Kasumi-1 (cell line): ENCODE data around the gene SUV39H1.
A peak's percentile ranks its signal among the peaks of the same experiment; 100 is the strongest.
"Not testable (repeated sequence)": the region's sequence is repeated elsewhere in the genome, so short reads cannot be mapped to it uniquely, and the experiment has no call there.

ENCODE experiments used
- DNase-seq, 2 experiments: peaks; one replicate each; lab custom pipeline; 2025; lab: John Stamatoyannopoulos, UW

SUV39H1 gene

DNA sequence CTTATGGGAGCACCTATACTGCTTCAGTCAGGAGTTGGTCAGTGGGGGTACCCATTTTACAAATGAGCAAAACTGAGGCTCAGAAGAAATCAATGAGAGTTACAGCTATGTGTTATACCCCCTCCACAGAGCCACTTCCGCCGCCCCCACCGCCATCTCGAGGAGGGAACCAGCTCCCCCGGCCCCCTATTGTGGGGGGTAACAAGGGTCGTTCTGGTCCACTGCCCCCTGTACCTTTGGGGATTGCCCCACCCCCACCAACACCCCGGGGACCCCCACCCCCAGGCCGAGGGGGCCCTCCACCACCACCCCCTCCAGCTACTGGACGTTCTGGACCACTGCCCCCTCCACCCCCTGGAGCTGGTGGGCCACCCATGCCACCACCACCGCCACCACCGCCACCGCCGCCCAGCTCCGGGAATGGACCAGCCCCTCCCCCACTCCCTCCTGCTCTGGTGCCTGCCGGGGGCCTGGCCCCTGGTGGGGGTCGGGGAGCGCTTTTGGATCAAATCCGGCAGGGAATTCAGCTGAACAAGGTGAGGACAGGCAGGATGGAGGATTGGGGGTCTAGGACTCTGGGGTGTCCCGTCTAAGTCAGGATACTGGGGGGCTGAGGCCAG lies 7.9 kb upstream of the SUV39H1 start:
- no peak for DNase-seq

DNA sequence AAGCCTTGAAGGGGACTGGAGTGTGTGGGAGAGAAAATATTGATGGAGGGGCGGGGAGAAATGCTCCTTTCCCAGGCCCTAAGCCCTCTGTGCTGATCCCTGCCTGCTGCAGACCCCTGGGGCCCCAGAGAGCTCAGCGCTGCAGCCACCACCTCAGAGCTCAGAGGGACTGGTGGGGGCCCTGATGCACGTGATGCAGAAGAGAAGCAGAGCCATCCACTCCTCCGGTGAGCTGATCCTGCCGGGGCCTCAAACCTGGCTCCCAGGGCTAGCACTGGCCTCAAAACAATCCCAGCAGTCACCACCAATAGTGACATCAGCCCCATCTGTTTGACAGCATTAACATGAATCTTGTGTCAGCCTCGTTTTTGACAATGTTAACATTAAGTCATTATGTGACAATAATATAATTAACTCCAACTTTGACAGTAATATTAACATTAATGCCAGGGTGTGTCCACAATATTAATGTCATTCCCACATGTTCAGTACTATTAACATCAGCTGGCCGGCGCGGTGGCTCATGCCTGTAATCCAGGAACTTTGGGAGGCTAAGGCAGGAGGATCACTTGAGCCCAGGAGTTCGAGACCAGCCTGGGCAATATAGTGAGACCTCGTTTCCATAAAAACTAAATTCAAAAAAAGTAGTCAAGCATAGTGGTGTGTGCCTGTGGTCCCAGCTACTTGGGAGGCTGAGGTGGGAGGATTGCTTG lies 7.2 kb upstream of the SUV39H1 start:
- no peak for DNase-seq

DNA sequence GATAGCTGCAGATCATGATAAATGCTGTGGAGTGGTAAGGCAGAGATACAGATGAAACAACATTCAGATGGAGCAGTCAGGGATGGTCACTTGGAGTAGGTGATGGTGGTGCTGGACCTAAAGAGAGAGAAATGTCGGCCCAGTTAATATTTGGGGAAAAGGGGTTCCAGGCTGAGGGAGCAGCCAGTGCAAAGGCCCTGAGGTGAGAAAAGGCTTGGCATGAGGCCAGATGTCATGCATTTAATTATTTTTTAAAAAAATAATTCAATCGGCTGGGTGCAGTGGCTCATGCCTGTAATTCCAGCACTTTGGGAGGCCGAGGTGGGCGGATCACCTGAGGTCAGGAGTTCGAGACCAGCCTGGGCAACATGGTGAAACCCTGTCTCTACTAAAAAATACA lies 4.8 kb upstream of the SUV39H1 start:
- not testable (repeated sequence) for DNase-seq

DNA sequence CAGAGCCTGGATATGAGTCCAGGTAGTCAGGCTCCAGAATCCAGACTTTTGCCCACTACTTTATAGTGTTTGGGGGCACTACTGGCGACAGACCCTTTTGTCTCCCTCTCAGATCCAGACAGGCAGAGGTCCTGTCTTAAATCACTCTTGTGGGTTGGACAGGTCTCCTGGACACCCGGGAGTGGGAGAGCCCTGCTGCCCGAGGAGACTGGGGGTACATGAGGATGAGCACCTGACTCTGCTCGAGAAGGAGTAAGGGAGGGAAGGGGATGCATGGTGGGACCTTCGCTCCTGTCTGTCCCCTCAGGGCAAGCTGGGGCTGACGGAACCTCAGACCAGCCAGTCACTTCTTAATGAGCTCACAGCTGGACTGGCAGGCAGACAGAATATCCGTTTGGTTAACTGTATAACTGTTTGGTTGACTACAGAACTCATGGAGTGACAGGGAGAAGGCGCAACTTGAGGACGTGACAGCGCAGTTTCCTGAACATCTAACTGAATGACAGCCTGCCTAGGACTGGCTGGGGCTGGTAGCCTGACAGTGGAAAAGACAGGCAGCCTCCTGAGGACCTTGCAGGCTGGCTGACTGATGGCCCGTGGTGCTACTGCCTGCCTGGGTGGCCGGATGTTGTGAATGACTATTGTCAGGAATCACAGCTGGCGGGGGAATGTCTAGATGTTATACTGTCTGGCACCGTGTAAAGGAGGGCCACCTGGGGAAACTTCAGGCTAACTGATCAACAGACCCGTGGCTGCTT lies 1.6 kb upstream of the SUV39H1 start:
- DNase-seq = no peak

DNA sequence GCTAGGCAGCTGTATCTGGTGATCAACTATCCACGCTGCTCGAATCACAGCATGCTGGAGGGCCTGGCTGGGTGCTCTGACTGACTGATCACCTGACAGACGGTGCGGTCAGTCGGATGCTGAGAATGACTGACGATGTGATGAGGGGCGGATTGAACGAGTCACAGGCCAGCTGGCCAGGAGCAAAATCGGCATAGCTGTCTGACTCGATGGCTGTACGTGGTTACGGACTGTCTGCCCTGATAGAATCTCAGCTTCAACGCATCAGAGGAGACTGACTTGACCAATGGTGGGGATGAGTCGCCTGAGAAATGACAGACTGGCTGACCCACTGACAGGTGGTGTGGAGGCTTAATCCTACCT lies 1.0 kb upstream of the SUV39H1 start:
- DNase-seq = no peak

DNA sequence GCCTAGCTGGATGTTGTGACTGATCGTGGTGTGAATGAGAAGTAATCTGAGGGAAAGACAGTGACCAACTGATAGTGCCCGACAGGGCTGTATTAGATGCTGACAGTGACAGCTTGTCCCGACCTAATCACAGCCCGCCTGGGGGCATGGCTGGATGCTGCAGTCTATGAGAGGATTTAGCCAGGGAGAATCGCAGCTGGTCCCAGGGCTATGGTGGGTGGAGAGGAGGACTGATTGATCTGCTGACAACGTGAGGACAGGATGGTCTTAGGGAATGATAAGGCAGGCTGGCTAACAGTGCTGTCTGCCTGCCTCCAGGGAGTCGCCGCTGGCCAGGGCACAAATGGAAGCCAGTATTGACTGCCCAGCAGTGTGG lies 621 bp upstream of the SUV39H1 start:
- DNase-seq = no peak

DNA sequence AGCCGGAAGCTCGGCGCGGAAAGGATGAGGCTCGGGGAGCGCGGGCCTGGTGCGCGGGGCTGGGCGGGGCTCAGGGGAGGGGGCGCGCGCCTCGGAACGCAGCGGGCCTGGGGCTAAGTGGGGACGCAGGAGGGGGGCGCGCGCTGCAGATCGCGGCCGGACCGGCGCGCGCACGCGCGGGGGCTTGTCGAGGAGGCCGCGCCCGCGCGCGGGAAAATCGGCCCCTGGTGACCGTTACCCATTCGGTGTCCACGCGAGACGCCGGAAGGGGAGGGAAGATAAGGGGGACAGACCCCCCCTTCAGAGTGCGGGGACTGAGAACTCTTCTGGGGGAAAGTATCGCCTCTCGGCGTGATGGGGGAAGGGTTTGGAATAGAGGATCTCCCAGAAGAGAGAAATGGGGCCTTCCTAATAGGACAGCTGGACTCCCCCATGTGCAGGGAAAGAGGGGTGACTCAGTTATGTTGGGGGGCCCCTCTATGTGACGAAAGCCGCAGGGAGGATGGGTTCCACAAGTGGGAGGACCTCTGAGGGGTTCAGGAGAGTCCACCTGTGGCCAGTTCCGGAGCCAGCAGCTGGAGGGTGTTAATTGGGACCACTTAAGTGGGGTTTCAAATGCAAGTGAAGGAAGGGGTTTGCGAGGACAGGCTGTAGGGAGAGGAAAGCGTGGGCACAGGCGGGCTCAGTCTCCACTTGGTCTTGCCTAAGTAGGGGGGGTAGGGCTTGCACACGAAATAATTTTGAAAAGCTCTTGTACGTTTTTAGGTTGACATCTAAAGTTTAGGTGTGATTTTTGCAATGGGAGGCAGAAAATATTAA lies 584 bp downstream of the SUV39H1 start:
- DNase-seq = peak in 1 of 2 experiments; percentile 26

DNA sequence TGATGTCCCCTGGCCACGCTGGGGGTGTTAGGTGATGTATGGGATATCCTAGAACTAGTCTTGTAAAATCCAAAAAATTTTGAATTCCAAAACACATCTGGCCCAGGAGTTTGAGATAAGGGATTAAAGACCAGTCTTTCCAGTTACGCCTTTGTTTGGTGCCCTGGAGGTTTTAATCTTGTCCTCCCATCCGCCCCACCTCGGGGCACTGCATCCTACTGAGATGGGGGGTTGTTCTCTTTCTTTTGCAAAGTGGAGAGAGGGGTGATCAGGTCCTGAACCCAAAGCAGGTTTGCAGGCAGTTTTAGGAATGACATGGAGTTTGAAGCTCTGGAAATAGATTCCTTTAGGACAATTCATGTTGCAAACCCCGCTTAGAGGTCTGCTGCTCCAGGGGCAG lies 1.8 kb downstream of the SUV39H1 start:
- DNase-seq = no peak

DNA sequence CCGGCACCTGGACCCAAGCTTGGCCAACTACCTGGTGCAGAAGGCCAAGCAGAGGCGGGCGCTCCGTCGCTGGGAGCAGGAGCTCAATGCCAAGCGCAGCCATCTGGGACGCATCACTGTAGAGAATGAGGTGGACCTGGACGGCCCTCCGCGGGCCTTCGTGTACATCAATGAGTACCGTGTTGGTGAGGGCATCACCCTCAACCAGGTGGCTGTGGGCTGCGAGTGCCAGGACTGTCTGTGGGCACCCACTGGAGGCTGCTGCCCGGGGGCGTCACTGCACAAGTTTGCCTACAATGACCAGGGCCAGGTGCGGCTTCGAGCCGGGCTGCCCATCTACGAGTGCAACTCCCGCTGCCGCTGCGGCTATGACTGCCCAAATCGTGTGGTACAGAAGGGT lies 3.7 kb downstream of the SUV39H1 start:
- no peak for DNase-seq

DNA sequence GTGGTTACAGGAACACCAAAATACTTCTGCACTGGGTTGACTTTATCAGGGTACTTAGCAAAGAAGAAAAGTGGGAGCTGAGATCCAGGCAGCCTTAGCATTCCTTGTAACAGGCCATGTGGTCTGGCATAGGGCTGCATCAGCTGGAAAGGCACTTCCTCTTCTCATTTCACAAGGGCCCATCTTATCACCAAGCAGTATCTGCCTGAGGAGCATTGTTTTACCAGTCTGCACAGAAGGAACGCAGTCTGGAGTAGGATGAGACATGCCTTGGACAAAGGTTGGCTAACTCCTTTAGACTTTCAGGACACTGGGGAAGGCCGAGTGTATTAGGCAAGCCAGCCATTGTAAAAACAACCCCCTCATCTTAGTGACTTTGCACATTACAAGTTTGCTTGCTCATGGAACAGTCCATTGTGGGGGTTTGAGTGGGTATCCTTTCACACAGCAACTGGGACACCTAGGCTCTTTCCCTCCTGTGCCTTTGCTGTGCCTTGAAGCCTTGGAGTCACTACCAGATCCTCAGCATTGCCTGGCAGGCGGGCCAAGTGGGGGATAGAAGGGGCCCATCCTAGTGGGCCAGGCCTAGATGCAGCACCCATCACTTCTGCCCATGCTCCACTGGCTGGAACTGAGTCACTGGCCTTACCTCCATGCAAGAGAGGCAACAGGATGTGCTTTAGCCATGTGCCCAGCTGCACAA lies 4.6 kb downstream of the SUV39H1 start:
- peak in 1 of 2 experiments; percentile 6 for DNase-seq

DNA sequence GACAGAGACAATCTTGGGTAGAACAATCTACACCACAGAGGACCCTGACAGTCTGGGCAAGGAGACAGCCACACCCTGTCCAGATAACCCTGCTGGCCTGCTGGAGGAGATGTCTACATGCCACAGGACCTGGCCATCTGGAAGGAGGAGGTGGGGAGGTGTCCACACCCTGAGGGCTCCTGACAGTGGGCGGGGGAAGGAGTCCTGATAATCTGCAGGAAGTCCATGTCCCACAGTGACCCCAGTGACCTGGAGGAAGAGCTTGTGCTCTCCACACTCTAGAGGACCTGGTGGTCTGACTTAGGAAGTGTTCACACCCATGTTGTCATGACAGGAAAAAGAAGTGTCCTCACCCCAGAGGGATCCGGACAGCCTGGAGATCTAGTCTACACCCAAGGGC lies 5.5 kb downstream of the SUV39H1 start:
- DNase-seq = no peak

DNA sequence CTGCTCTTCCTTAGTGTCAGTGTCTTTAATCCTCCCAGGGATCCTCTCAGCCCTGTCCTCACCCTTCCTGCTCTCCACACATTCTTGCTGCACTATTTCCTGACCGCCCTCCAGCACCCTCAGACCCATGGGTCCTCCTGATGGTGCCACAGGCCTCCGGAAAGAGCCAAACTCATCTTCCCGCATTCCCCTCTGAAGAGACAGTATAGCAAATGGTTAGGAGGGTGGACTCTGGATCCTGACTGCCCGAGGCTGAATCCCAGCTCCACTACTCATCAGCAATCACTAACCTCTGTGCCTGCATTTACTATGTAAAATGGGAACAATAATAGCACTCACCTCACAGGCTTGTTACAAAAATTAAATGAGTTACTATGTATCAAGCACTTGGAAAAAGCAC lies 6.2 kb downstream of the SUV39H1 start:
- DNase-seq = no peak

DNA sequence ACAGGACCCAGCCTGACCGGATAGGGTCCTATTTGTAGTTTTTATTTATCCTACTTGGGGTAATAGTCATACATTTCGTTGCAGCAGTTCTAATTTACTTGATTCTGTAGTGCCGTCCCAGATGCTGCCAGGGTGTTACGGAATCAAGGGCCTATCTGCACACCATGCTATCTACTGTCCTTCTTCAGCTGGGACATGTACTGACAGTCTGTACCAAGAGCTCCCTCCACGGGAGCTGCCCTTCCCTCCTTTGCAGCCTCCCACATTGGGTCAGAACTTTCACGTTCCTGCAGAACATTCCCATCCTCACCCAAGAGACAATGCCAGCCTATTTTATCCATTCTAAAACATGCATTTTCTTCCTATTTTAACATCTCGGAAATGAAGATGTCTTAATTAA lies 6.7 kb downstream of the SUV39H1 start:
- DNase-seq = no peak

DNA sequence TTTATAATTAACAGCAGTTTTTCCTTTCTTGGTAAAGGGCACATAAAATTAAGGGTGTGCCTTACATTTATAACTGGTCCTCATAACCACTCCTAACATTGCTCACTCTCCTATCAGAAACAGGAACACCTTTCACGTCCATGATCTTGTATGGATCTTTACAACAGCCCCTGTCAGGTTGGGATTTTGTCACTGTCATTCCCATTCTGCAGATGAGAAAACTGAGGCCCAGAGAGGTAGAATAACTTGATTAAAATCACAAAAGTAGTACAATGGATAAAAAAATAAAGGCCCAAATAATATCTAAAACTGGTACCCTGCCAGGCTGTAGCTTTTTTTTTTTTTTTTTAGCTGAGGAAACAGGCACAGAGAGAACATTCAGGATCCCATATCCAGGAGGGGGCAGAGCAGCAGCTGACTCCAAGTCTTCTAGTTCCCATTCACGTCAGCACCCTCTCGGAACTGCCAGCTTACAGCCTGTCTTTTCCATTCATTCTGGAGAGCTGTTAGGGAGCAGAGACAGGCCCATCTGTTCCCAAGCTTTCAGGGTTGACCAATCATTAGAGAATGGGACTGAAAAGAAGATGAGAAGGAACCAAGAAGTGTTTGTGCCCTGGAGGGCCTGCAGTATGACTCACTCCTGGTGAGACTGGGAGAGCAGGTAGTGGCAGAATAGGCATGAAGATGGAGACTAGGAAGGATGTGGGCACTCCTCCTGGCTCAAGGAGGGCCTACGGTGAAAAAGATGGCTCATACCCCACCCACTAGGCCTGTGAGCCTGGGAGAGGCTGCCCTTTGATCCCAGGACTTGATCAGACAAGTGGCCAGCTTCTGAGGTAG lies 7.3 kb downstream of the SUV39H1 start:
- no peak for DNase-seq

DNA sequence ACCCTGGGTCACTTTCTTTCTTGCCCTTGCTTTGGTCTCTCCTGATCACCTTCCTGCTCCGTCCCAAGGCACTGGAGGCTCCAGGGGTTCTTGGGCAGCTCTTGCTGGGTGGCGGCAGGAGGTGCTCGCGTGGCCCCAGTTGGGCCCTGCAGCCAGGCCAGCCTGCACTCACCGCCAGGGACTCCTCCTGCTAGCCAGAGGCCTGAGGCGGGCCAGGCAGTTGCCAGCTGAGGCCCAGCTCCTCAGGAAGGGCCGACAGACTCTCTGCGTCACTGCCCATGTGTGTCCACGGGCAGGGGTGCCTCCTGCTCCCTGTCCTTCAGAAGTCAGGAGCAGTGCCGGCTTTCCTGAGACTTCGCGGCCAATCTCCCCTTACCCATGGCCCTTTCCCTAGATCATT lies 9.3 kb downstream of the SUV39H1 start:
- DNase-seq = no peak

DNA sequence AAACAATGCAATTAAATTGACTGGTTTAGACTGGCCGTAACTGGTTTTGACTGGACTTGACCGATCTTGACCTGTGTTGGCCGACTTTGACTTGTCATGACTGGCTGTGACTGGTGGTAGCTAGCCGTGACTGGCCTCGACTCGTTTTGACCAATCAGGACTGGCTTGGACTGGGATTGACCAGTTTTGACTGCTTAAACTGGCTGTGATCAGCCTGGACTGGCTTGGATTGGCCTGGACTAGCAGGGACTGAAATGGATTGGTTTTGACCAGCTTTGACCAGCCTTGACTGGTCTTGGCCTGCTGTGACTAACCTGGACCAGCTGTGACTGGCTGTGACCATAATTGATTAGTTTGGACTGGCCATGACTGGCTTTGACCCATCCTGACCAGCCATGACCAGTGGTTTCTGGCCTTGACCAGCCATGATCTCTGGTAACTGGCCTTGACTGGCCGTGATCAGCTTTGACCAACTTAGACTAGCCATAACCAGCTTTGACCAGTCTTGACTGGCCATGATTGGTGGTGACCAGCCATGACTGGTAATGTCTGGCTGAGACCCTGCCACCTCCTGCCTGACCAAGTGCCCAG lies 13.1 kb downstream of the SUV39H1 start:
- DNase-seq = no peak

DNA sequence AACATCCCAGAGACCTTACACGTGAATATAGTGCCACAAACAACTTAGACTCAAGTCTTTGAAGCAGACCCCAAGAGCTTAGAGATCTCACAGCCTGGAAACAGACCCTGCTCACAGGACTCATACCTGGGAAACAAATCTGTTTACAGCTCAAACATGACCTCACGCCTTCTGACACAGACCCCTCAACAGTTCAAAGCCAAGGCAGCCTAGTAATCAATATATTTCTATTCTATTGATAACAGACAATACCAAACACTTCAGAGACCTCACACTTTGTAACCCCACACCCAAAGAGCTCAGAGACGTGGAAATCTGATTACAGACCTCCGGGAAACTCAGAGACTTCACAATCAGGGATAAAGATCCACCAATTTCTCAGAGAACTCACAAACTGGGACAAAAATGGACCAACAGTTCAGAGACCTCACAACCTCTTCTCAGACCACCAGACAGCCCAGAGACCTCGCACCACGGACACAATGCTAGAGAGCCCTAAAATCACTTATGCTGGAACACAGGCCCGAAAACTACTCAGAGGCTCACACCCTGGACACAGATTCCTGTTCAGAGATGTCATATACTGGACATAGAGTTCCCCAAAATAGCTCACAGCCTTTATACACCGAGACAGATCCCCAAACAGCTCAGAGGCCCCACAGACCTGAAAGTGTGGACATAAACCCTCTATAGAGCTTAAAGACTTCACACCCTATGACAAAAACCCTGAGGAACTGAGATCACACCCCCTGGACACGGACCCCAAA lies 14.8 kb downstream of the SUV39H1 start:
- DNase-seq = no peak

DNA sequence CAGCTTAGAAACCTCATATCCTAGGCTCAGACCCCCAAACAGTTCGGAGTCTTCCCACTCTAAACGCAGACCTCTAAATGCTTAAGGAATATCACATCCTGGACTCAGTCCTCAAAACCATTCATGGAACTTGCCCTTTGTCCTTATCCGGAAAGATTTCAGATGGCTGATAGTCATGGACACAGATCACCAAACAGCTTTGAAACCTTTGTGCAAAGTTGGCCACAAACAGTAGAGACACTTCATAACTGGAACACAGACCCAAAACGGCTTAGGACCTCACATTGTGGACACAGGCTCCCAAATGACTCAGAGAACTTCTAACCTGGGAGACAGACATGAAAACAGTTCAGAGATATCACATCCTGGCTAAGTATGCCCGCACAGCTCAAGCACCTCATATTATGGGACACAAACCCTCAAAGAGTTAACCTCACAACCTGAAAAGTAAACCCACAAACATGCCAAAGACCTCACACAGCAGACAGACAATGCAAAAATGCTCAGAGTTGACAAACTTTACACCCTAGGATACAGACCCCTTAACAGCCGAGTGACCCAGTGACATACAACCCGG lies 15.5 kb downstream of the SUV39H1 start:
- no peak for DNase-seq

DNA sequence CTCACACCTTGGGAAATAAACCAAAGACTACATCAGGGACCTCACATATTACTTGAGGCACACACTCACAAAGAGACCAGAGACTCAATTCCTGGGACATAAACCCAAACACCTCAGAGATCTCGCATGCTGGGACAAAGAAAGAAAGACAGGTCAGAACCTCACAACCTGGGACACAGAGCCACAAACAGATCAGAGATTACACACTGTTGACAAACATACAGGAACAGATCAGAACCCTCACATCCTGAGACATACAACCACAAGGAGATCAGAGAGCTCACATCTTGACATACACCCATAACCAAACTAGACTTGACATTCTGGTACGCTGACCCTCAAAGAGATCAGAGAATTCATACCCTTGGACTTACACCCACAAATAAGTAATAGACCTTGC lies 17.3 kb downstream of the SUV39H1 start:
- no peak for DNase-seq
